GM12878 (cell line): ENCODE measurements around the gene DIAPH2.

ENCODE experiments used
- CEBPB ChIP-seq, 2 experiments: fragments of 150-350 bp in 1 of 2; IDR thresholded peaks; 2 replicates each; pipeline ENCODE4 v1.6.1; 2012 to 2014; ENCODE audit warnings: low read depth in 2 of 2, low read length in 2 of 2, borderline replicate concordance in 1 of 2, inconsistent platforms in 1 of 2
- CHD2 ChIP-seq: IDR thresholded peaks from 2 replicates; pipeline ENCODE4 v1.6.1; 2011; ENCODE audit warnings: low read depth, low read length, improper control_type of control experiment, borderline replicate concordance
- MYB ChIP-seq: fragments of 150-350 bp; IDR thresholded peaks from 2 replicates; pipeline ENCODE4 v1.6.1; 2014; ENCODE audit warnings: mild to moderate bottlenecking, low read depth, low read length, borderline replicate concordance
- MYC ChIP-seq: IDR thresholded peaks from 2 replicates; pipeline ENCODE4 v1.6.1; 2011; ENCODE audit warnings: mild to moderate bottlenecking, low read length, moderate library complexity, inconsistent platforms; ENCODE audit not compliant: insufficient read depth, insufficient replicate concordance, insufficient read length, severe bottlenecking
- POLR2AphosphoS5 ChIP-seq: IDR thresholded peaks from 2 replicates; pipeline ENCODE4 v1.6.1; 2011; ENCODE audit warnings: mild to moderate bottlenecking, low read length, inconsistent platforms
- SIX5 ChIP-seq: IDR thresholded peaks from 2 replicates; pipeline ENCODE4 v1.6.1; 2011; ENCODE audit warnings: mild to moderate bottlenecking, low read depth, low read length, moderate library complexity; ENCODE audit not compliant: severe bottlenecking
- SKIL ChIP-seq: fragments of 450-650 bp; IDR thresholded peaks from 2 replicates; pipeline ENCODE4 v1.6.1; 2017; ENCODE audit warnings: mild to moderate bottlenecking, low read depth, inconsistent platforms; ENCODE audit not compliant: poor library complexity, severe bottlenecking
- SMC3 ChIP-seq: IDR thresholded peaks from 2 replicates; pipeline ENCODE4 v1.6.1; 2011; ENCODE audit warnings: low read length, improper control_type of control experiment, borderline replicate concordance
- SP1 ChIP-seq: IDR thresholded peaks from one replicate; pipeline ENCODE4 v1.6.1; 2011; ENCODE audit warnings: low read depth, low read length
- TCF3 ChIP-seq: IDR thresholded peaks from 2 replicates; pipeline ENCODE4 v1.6.1; 2012; ENCODE audit warnings: low read depth, mild to moderate bottlenecking, low read length, borderline replicate concordance; ENCODE audit not compliant: insufficient read depth
- TF ChIP-seq, protein P1 (sequence below), 3 experiments: IDR thresholded peaks in 2 of 3; conservative IDR thresholded peaks in 1 of 3; 2 replicates each; pipeline ENCODE4 v1.5.1; 2011; ENCODE audit warnings: low read depth in 3 of 3, low read length in 3 of 3, mild to moderate bottlenecking in 3 of 3, control low read depth in 2 of 3, moderate library complexity in 2 of 3, inconsistent platforms in 1 of 3, mixed read lengths in 1 of 3; ENCODE audit not compliant: control insufficient read depth in 2 of 3, insufficient read depth in 1 of 3; ENCODE audit errors: extremely low read depth in 1 of 3

- TF ChIP-seq, protein P1, sequence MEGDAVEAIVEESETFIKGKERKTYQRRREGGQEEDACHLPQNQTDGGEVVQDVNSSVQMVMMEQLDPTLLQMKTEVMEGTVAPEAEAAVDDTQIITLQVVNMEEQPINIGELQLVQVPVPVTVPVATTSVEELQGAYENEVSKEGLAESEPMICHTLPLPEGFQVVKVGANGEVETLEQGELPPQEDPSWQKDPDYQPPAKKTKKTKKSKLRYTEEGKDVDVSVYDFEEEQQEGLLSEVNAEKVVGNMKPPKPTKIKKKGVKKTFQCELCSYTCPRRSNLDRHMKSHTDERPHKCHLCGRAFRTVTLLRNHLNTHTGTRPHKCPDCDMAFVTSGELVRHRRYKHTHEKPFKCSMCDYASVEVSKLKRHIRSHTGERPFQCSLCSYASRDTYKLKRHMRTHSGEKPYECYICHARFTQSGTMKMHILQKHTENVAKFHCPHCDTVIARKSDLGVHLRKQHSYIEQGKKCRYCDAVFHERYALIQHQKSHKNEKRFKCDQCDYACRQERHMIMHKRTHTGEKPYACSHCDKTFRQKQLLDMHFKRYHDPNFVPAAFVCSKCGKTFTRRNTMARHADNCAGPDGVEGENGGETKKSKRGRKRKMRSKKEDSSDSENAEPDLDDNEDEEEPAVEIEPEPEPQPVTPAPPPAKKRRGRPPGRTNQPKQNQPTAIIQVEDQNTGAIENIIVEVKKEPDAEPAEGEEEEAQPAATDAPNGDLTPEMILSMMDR (IDR thresholded peaks at IDR 0.05 in 2 of 3, conservative IDR thresholded peaks at IDR 0.05 in 1 of 3; ENCODE audit: control insufficient read depth in 2 of 3, extremely low read depth in 1 of 3, insufficient read depth in 1 of 3, low read depth in 3 of 3, low read length in 3 of 3), result no peak
- no peak for TF ChIP-seq POLR2AphosphoS5
- no peak for TF ChIP-seq TCF3
- no peak for TF ChIP-seq SMC3
- TF ChIP-seq SIX5, result no peak
- no peak for TF ChIP-seq SP1
- TF ChIP-seq MYC, result no peak
- no peak for TF ChIP-seq MYB
- TF ChIP-seq CHD2, result no peak
- TF ChIP-seq SKIL, result no peak
- TF ChIP-seq CEBPB (IDR thresholded peaks at IDR 0.05; ENCODE audit: borderline replicate concordance in 1 of 2, low read depth in 2 of 2, low read length in 2 of 2), result no peak
Observed at GRCh38 chrX:97384685-97385084, 700.0 kb downstream of the DIAPH2 start.
